Ishikawa (cell line): ENCODE data around the gene NAV2.

Source experiments
- CEBPB ChIP-seq: IDR thresholded peaks from 2 replicates; pipeline ENCODE4 v1.6.1; 2012
- CREB1 ChIP-seq: IDR thresholded peaks from 2 replicates; pipeline ENCODE4 v1.6.1; 2012; ENCODE audit warnings: low read depth
- EGR1 ChIP-seq: IDR thresholded peaks from 2 replicates; pipeline ENCODE4 v1.6.1; 2012
- EP300 ChIP-seq: IDR thresholded peaks from 2 replicates; pipeline ENCODE4 v1.6.1; 2012; ENCODE audit warnings: borderline replicate concordance
- FOXM1 ChIP-seq: IDR thresholded peaks from 2 replicates; pipeline ENCODE4 v1.6.1; 2012; ENCODE audit warnings: low read depth, borderline replicate concordance
- MAX ChIP-seq: IDR thresholded peaks from 2 replicates; pipeline ENCODE4 v1.6.1; 2012
- NFIC ChIP-seq: IDR thresholded peaks from 2 replicates; pipeline ENCODE4 v1.6.1; 2012
- RAD21 ChIP-seq: IDR thresholded peaks from 2 replicates; pipeline ENCODE4 v1.6.1; 2012; ENCODE audit warnings: low read depth
- TAF1 ChIP-seq: IDR thresholded peaks from 2 replicates; pipeline ENCODE4 v1.6.1; 2012; ENCODE audit warnings: low read depth, mild to moderate bottlenecking
- TCF12 ChIP-seq: IDR thresholded peaks from 2 replicates; pipeline ENCODE4 v1.6.1; 2012; ENCODE audit warnings: low read depth
- TEAD4 ChIP-seq: IDR thresholded peaks from 2 replicates; pipeline ENCODE4 v1.6.1; 2012
- YY1 ChIP-seq: IDR thresholded peaks from 2 replicates; pipeline ENCODE4 v1.6.1; 2012; ENCODE audit warnings: low read depth
- ZBTB7A ChIP-seq: IDR thresholded peaks from 2 replicates; pipeline ENCODE4 v1.6.1; 2012; ENCODE audit warnings: low read depth
- TF ChIP-seq, protein P1 (sequence below): IDR thresholded peaks from 2 replicates; pipeline ENCODE4 v1.6.1; 2012; ENCODE audit warnings: low read depth, mild to moderate bottlenecking

DNA sequence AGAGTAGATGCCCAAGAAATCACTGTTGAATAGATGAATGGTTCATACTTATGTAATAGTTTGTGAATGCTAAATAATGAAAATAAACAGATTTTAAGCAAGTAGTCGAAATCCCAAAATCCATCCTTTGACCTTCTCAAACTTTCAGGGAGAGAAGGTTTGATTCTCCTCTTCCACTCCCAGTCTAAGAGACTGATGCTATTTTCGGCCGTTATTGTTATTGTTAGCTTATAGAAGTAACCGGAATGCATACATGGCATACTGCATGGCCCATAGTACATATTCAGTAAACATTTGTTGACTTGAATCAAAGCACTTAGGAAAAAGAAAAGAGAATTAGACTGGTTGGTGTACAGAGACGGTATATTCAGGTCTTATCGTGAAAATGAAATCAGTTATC, 76.6 kb downstream of the NAV2 start:
- TF ChIP-seq CEBPB (no peak), MAX (no peak), FOXM1 (no peak), NFIC (no peak), TAF1 (no peak), EP300 (no peak), EGR1 (no peak), CREB1 (no peak), TEAD4 (no peak), RAD21 (no peak), YY1 (no peak), ZBTB7A (no peak), TCF12 (no peak)
- TF ChIP-seq, protein P1, sequence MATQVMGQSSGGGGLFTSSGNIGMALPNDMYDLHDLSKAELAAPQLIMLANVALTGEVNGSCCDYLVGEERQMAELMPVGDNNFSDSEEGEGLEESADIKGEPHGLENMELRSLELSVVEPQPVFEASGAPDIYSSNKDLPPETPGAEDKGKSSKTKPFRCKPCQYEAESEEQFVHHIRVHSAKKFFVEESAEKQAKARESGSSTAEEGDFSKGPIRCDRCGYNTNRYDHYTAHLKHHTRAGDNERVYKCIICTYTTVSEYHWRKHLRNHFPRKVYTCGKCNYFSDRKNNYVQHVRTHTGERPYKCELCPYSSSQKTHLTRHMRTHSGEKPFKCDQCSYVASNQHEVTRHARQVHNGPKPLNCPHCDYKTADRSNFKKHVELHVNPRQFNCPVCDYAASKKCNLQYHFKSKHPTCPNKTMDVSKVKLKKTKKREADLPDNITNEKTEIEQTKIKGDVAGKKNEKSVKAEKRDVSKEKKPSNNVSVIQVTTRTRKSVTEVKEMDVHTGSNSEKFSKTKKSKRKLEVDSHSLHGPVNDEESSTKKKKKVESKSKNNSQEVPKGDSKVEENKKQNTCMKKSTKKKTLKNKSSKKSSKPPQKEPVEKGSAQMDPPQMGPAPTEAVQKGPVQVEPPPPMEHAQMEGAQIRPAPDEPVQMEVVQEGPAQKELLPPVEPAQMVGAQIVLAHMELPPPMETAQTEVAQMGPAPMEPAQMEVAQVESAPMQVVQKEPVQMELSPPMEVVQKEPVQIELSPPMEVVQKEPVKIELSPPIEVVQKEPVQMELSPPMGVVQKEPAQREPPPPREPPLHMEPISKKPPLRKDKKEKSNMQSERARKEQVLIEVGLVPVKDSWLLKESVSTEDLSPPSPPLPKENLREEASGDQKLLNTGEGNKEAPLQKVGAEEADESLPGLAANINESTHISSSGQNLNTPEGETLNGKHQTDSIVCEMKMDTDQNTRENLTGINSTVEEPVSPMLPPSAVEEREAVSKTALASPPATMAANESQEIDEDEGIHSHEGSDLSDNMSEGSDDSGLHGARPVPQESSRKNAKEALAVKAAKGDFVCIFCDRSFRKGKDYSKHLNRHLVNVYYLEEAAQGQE: no peak
